Type B pancreatic cell (in vitro differentiated cells): ENCODE data around the gene RPL7L1. TPM values are rescaled to one million over a fixed set of nuclear protein-coding genes. Genes with fewer than 3 reads are reported as not detected.

Experiments
- DNase-seq: peaks from one replicate; pipeline ENCODE4 v3.0.0; 2021; ENCODE audit warnings: mixed read lengths; ENCODE audit not compliant: unreplicated experiment; ENCODE audit errors: extremely low spot score
- H3K27ac Mint-ChIP-seq: 2 replicates; pipeline ENCODE4 v1.8.0; 2021; ENCODE audit warnings: mild to moderate bottlenecking, mixed read lengths
- H3K27me3 Mint-ChIP-seq: 2 replicates; pipeline ENCODE4 v1.8.0; 2021; ENCODE audit warnings: mixed read lengths
- H3K36me3 Mint-ChIP-seq: 2 replicates; pipeline ENCODE4 v1.8.0; 2021; ENCODE audit warnings: mixed read lengths
- H3K4me1 Mint-ChIP-seq: one replicate; pipeline ENCODE4 v1.8.0; 2021; ENCODE audit warnings: mixed read lengths; ENCODE audit not compliant: unreplicated experiment
- H3K4me3 Mint-ChIP-seq: 2 replicates; pipeline ENCODE4 v1.8.0; 2021; ENCODE audit warnings: mild to moderate bottlenecking, mixed read lengths
- H3K9me3 Mint-ChIP-seq: 2 replicates; pipeline ENCODE4 v1.8.0; 2021; ENCODE audit warnings: mixed read lengths
- CTCF ChIP-seq: fragments of 200-600 bp; sonication (generic); conservative IDR thresholded peaks from 2 replicates; pipeline ENCODE4 v1.5.0; 2021; ENCODE audit warnings: antibody characterized with exemption, mild to moderate bottlenecking
- total RNA-seq: library from RNA; stranded (reverse); gene quantifications from 2 replicates; pipeline ENCODE4 v1.2.1, GENCODE V29; 2021; ENCODE audit warnings: low replicate concordance

The RPL7L1 gene
- total RNA-seq, 1 donor from 2014 or later, result 101 TPM

- Mint-ChIP-seq H3K36me3 (peaks cover 8% of the 10 kb centered on the region), H3K27me3 (no peaks in the 10 kb centered on the region), H3K9me3 (no peaks in the 10 kb centered on the region), H3K4me3 (peak overlapping the region; percentile 99), H3K4me1 (peaks cover 23% of the 10 kb centered on the region), H3K27ac (peak overlapping the region; percentile 99)
- TF ChIP-seq CTCF, result no peak
- DNase-seq, result no peak
These were observed 50.5 kb downstream of the RPL7L1 start for GRCh38 chr6:42929821-42930360.

- no peak overlapping the region for H3K27ac Mint-ChIP-seq
- no peak for TF ChIP-seq CTCF
- no peaks in the 10 kb centered on the region for H3K27me3 Mint-ChIP-seq
- H3K36me3 Mint-ChIP-seq, result peaks cover 15% of the 10 kb centered on the region
- no peak overlapping the region for H3K4me3 Mint-ChIP-seq
- H3K9me3 Mint-ChIP-seq, result no peaks in the 10 kb centered on the region
- DNase-seq, result no peak
- H3K4me1 Mint-ChIP-seq, result peaks cover 23% of the 10 kb centered on the region
These were observed 53.0 kb downstream of the RPL7L1 start for GRCh38 chr6:42932412-42932811.

- Mint-ChIP-seq H3K9me3 (no peaks in the 10 kb centered on the region), H3K4me3 (no peak overlapping the region), H3K27ac (no peak overlapping the region), H3K36me3 (peaks cover 19% of the 10 kb centered on the region), H3K4me1 (peaks cover 23% of the 10 kb centered on the region), H3K27me3 (no peaks in the 10 kb centered on the region)
- TF ChIP-seq CTCF, result no peak
- no peak for DNase-seq
These were observed 53.8 kb downstream of the RPL7L1 start for GRCh38 chr6:42933205-42933604.

- H3K27ac Mint-ChIP-seq, result no peak overlapping the region
- no peak overlapping the region for H3K4me3 Mint-ChIP-seq
- no peak for DNase-seq
- no peaks in the 10 kb centered on the region for H3K9me3 Mint-ChIP-seq
- H3K27me3 Mint-ChIP-seq, result no peaks in the 10 kb centered on the region
- TF ChIP-seq CTCF, result no peak
- H3K4me1 Mint-ChIP-seq, result peaks cover 14% of the 10 kb centered on the region
- H3K36me3 Mint-ChIP-seq, result peaks cover 19% of the 10 kb centered on the region
These were observed 55.9 kb downstream of the RPL7L1 start for GRCh38 chr6:42935322-42935721.

- Mint-ChIP-seq H3K27me3 (no peaks in the 10 kb centered on the region), H3K36me3 (peaks cover 19% of the 10 kb centered on the region), H3K4me1 (peaks cover 12% of the 10 kb centered on the region), H3K4me3 (no peak overlapping the region), H3K27ac (no peak overlapping the region), H3K9me3 (no peaks in the 10 kb centered on the region)
- no peak for DNase-seq
- TF ChIP-seq CTCF, result no peak
These were observed 57.0 kb downstream of the RPL7L1 start for GRCh38 chr6:42936398-42936797.
